K562 (cell line): Measurements from ENCODE around the gene SPATA25.

Experiments used
- CTCF ChIP-seq, 3 experiments: IDR thresholded peaks in 2 of 3; conservative IDR thresholded peaks in 1 of 3; 2 replicates each; pipeline ENCODE4 v1.5.1; 2011 to 2012; ENCODE audit warnings: low read length in 3 of 3, mild to moderate bottlenecking in 3 of 3, control low read depth in 2 of 3, improper control_type of control experiment in 1 of 3, inconsistent platforms in 1 of 3, low read depth in 1 of 3, mixed read lengths in 1 of 3, moderate library complexity in 1 of 3; ENCODE audit not compliant: insufficient read depth in 2 of 3
- E2F3 ChIP-seq: fragments of 250-450 bp; sonication (Bioruptor Pico); IDR thresholded peaks from 2 replicates; pipeline ENCODE4 v1.4.0; 2020; ENCODE audit warnings: mild to moderate bottlenecking
- ETS1 ChIP-seq: conservative IDR thresholded peaks from 2 replicates; pipeline ENCODE4 v1.6.1; 2011; ENCODE audit warnings: low read depth, mild to moderate bottlenecking, low read length; ENCODE audit not compliant: control insufficient read depth
- EZH2 ChIP-seq: IDR thresholded peaks from 2 replicates; pipeline ENCODE4 v1.6.1; 2012; ENCODE audit warnings: low read depth, mild to moderate bottlenecking, inconsistent platforms, low read length, borderline replicate concordance
- FOXK1 ChIP-seq: sonication (generic); formaldehyde crosslinking; IDR thresholded peaks from 2 replicates; pipeline ENCODE4 v1.8.0; 2022; ENCODE audit warnings: missing genetic modification reagents, mild to moderate bottlenecking, borderline replicate concordance
- JUN ChIP-seq, 2 experiments: sonication (generic) in 1 of 2; formaldehyde crosslinking in 1 of 2; IDR thresholded peaks; 2 replicates each; pipeline versions ENCODE4 v1.6.1 to v1.8.0; 2012 to 2022; ENCODE audit warnings: borderline replicate concordance in 2 of 2, mild to moderate bottlenecking in 2 of 2, improper control_type of control experiment in 1 of 2, low read depth in 1 of 2, low read length in 1 of 2, missing genetic modification reagents in 1 of 2
- MLX ChIP-seq, 2 experiments: fragments of 450-650 bp in 1 of 2; sonication (generic) in 1 of 2; formaldehyde crosslinking; conservative IDR thresholded peaks; 2 replicates each; pipeline versions ENCODE4 v1.4.0 to v1.8.1; 2020 to 2022; ENCODE audit warnings: mild to moderate bottlenecking in 1 of 2, missing genetic modification reagents in 1 of 2
- PHF8 ChIP-seq: fragments of 200-600 bp; sonication (generic); IDR thresholded peaks from 2 replicates; pipeline ENCODE4 v1.6.1; 2012; ENCODE audit warnings: mixed run types, mild to moderate bottlenecking, inconsistent platforms, low read length, moderate library complexity, borderline replicate concordance
- SLC30A9 ChIP-seq: fragments of 250-450 bp; sonication (Bioruptor Pico); IDR thresholded peaks from 2 replicates; pipeline ENCODE4 v1.8.0; 2022; ENCODE audit warnings: mild to moderate bottlenecking, moderate library complexity
- ZNF184 ChIP-seq: sonication (generic); formaldehyde crosslinking; IDR thresholded peaks from 2 replicates; pipeline ENCODE4 v1.5.0; 2020; ENCODE audit warnings: missing genetic modification reagents
- ZNF511 ChIP-seq: sonication (generic); formaldehyde crosslinking; IDR thresholded peaks from 2 replicates; pipeline ENCODE4 v1.8.0; 2022; ENCODE audit warnings: mild to moderate bottlenecking, missing genetic modification reagents

- no peak for TF ChIP-seq CTCF (IDR thresholded peaks at IDR 0.05 in 2 of 3, conservative IDR thresholded peaks at IDR 0.05 in 1 of 3; ENCODE audit: insufficient read depth in 2 of 3, low read depth in 1 of 3, low read length in 3 of 3)
- no peak for TF ChIP-seq FOXK1
- no peak for TF ChIP-seq PHF8
- no peak for TF ChIP-seq MLX (CRISPR knock-in tag; conservative IDR thresholded peaks at IDR 0.05)
- TF ChIP-seq JUN (IDR thresholded peaks at IDR 0.05; ENCODE audit: borderline replicate concordance, low read depth, low read length), result no peak
- no peak for TF ChIP-seq JUN (CRISPR knock-in tag; IDR thresholded peaks at IDR 0.05; ENCODE audit: borderline replicate concordance)
- no peak for TF ChIP-seq ZNF511 (CRISPR knock-in tag)
- TF ChIP-seq ETS1, result no peak
- TF ChIP-seq EZH2, result no peak
- TF ChIP-seq SLC30A9 (CRISPR knock-in tag), result no peak
- TF ChIP-seq E2F3, result no peak
- no peak for TF ChIP-seq ZNF184 (CRISPR knock-in tag)
These were observed 31.5 kb upstream of the SPATA25 start for GRCh38 chr20:45918779-45919537.
